Stimulated activated naive CD8-positive, alpha-beta T cell treated with anti-CD3 and anti-CD28 coated beads, Interleukin-15, Interleukin-2, amounts not matched to agents 100 ng/mL and 50 ng/mL, for 24 hours (primary cell): ENCODE measurements around the gene PRKACA.

ENCODE experiments used
- H3K27ac Mint-ChIP-seq: one replicate; pipeline ENCODE4 v1.8.0; 2021; ENCODE audit warnings: mild to moderate bottlenecking, mixed read lengths
- H3K27me3 Mint-ChIP-seq: one replicate; pipeline ENCODE4 v1.8.0; 2021; ENCODE audit warnings: mixed read lengths
- H3K36me3 Mint-ChIP-seq: one replicate; pipeline ENCODE4 v1.8.0; 2021; ENCODE audit warnings: low read depth, mixed read lengths
- H3K4me1 Mint-ChIP-seq: one replicate; pipeline ENCODE4 v1.8.0; 2021; ENCODE audit warnings: low read depth, mixed read lengths
- H3K4me3 Mint-ChIP-seq: one replicate; pipeline ENCODE4 v1.8.0; 2021; ENCODE audit warnings: mild to moderate bottlenecking, mixed read lengths
- H3K9me3 Mint-ChIP-seq: one replicate; pipeline ENCODE4 v1.8.0; 2021; ENCODE audit warnings: mixed read lengths

Gene PRKACA

GRCh38 chr19:14096272-14096992, 21.1 kb downstream of the PRKACA start:
- Mint-ChIP-seq H3K4me3 (no peak overlapping the region), H3K27ac (no peak overlapping the region), H3K27me3 (no peaks in the 10 kb centered on the region), H3K9me3 (peaks cover 6% of the 10 kb centered on the region), H3K4me1 (peaks cover 9% of the 10 kb centered on the region), H3K36me3 (peaks cover 17% of the 10 kb centered on the region)

- Mint-ChIP-seq H3K27ac (no peak overlapping the region), H3K4me3 (no peak overlapping the region)
Measured at GRCh38 chr19:14094854-14095253, 22.7 kb downstream of the PRKACA start.

GRCh38 chr19:14093117-14093823, 24.3 kb downstream of the PRKACA start:
- Mint-ChIP-seq H3K4me1 (peaks cover 16% of the 10 kb centered on the region), H3K27ac (peak overlapping the region; percentile 52)

More at GRCh38 chr19:14094854-14095253, 22.7 kb downstream of the PRKACA start:
- Mint-ChIP-seq H3K36me3 (peaks cover 13% of the 10 kb centered on the region), H3K4me1 (peaks cover 10% of the 10 kb centered on the region), H3K9me3 (peaks cover 6% of the 10 kb centered on the region), H3K27me3 (no peaks in the 10 kb centered on the region)

GRCh38 chr19:14091813-14092462, 25.6 kb downstream of the PRKACA start:
- Mint-ChIP-seq H3K36me3 (peaks cover 27% of the 10 kb centered on the region), H3K9me3 (peaks cover 6% of the 10 kb centered on the region), H3K4me1 (peaks cover 16% of the 10 kb centered on the region), H3K4me3 (peak overlapping the region; percentile 93), H3K27me3 (no peaks in the 10 kb centered on the region), H3K27ac (peak overlapping the region; percentile 95)

More at GRCh38 chr19:14093117-14093823, 24.3 kb downstream of the PRKACA start:
- Mint-ChIP-seq H3K9me3 (peaks cover 6% of the 10 kb centered on the region), H3K36me3 (peaks cover 23% of the 10 kb centered on the region), H3K4me3 (peak overlapping the region; percentile 59), H3K27me3 (no peaks in the 10 kb centered on the region)

GRCh38 chr19:14091081-14091812, 26.3 kb downstream of the PRKACA start:
- Mint-ChIP-seq H3K9me3 (peaks cover 6% of the 10 kb centered on the region), H3K4me1 (peaks cover 16% of the 10 kb centered on the region), H3K27ac (peak overlapping the region; percentile 95), H3K27me3 (no peaks in the 10 kb centered on the region), H3K36me3 (peaks cover 23% of the 10 kb centered on the region), H3K4me3 (peak overlapping the region; percentile 93)

GRCh38 chr19:14090509-14091080, 27.0 kb downstream of the PRKACA start, which contains the start of gene SAMD1:
Gene SAMD1, minus strand, starts transcription at chr19:14090751.
- Mint-ChIP-seq H3K4me3 (peak within 1 kb of the TSS; percentile 93), H3K27me3 (no peaks in the 10 kb centered on the region), H3K27ac (peak within 1 kb of the TSS; percentile 95), H3K4me1 (peaks cover 16% of the 10 kb centered on the region), H3K9me3 (peaks cover 6% of the 10 kb centered on the region), H3K36me3 (peaks cover 23% of the 10 kb centered on the region)

GRCh38 chr19:14089662-14090508, 27.7 kb downstream of the PRKACA start:
- peak overlapping the region; percentile 77 for H3K27ac Mint-ChIP-seq

GRCh38 chr19:14089412-14089661, 28.2 kb downstream of the PRKACA start:
- H3K4me1 Mint-ChIP-seq: peaks cover 16% of the 10 kb centered on the region
- peaks cover 23% of the 10 kb centered on the region for H3K36me3 Mint-ChIP-seq
- H3K27me3 Mint-ChIP-seq: no peaks in the 10 kb centered on the region
- peak overlapping the region; percentile 77 for H3K27ac Mint-ChIP-seq
- H3K4me3 Mint-ChIP-seq: peak overlapping the region; percentile 77
- peaks cover 6% of the 10 kb centered on the region for H3K9me3 Mint-ChIP-seq

More at GRCh38 chr19:14089662-14090508, 27.7 kb downstream of the PRKACA start:
- H3K36me3 Mint-ChIP-seq: peaks cover 23% of the 10 kb centered on the region
- H3K4me3 Mint-ChIP-seq: peak overlapping the region; percentile 78
- H3K27me3 Mint-ChIP-seq: no peaks in the 10 kb centered on the region
- H3K4me1 Mint-ChIP-seq: peaks cover 16% of the 10 kb centered on the region
- peaks cover 6% of the 10 kb centered on the region for H3K9me3 Mint-ChIP-seq

GRCh38 chr19:14088634-14089411, 28.7 kb downstream of the PRKACA start:
- H3K36me3 Mint-ChIP-seq: peaks cover 23% of the 10 kb centered on the region
- peak overlapping the region; percentile 77 for H3K27ac Mint-ChIP-seq

GRCh38 chr19:14086098-14086497, 31.5 kb downstream of the PRKACA start:
- H3K36me3 Mint-ChIP-seq: peaks cover 15% of the 10 kb centered on the region
- no peaks in the 10 kb centered on the region for H3K9me3 Mint-ChIP-seq
- H3K4me1 Mint-ChIP-seq: peaks cover 11% of the 10 kb centered on the region
- H3K4me3 Mint-ChIP-seq: no peak overlapping the region
- no peak overlapping the region for H3K27ac Mint-ChIP-seq
- H3K27me3 Mint-ChIP-seq: no peaks in the 10 kb centered on the region

More at GRCh38 chr19:14088634-14089411, 28.7 kb downstream of the PRKACA start:
- H3K9me3 Mint-ChIP-seq: peaks cover 6% of the 10 kb centered on the region
- no peaks in the 10 kb centered on the region for H3K27me3 Mint-ChIP-seq
- H3K4me1 Mint-ChIP-seq: peaks cover 16% of the 10 kb centered on the region
- peak overlapping the region; percentile 77 for H3K4me3 Mint-ChIP-seq

GRCh38 chr19:14085309-14085995, 32.1 kb downstream of the PRKACA start, which contains the start of gene C19orf67:
Gene C19orf67, minus strand, starts transcription at chr19:14085783. Its CDS starts 156 bp downstream, at chr19:14085627.
- Mint-ChIP-seq H3K9me3 (no peaks in the 10 kb centered on the region), H3K4me1 (peaks cover 12% of the 10 kb centered on the region), H3K36me3 (peaks cover 15% of the 10 kb centered on the region), H3K4me3 (no peak within 1 kb of the TSS), H3K27ac (no peak within 1 kb of the TSS), H3K27me3 (no peaks in the 10 kb centered on the region)

- no peaks in the 10 kb centered on the region for H3K36me3 Mint-ChIP-seq
- H3K27ac Mint-ChIP-seq: no peak overlapping the region
- H3K27me3 Mint-ChIP-seq: no peaks in the 10 kb centered on the region
- H3K9me3 Mint-ChIP-seq: no peaks in the 10 kb centered on the region
- peaks cover 11% of the 10 kb centered on the region for H3K4me1 Mint-ChIP-seq
- peak overlapping the region; percentile 89 for H3K4me3 Mint-ChIP-seq
Measured at GRCh38 chr19:14082675-14082960, 34.9 kb downstream of the PRKACA start.
